Esophagus muscularis mucosa (tissue), 4 donors: ENCODE results near the gene ADAMTSL5. TPM values are rescaled to one million over a fixed set of nuclear protein-coding genes. Genes with fewer than 3 reads are reported as not detected.

Source experiments
- DNase-seq: peaks from one replicate; pipeline ENCODE4 v3.0.0-alpha.2; 2017; ENCODE audit errors: extremely low spot score
- H3K27ac ChIP-seq, 4 donors: fragments of 200-600 bp; sonication (generic); replicated peaks in 1 of 4; 1 replicate in 3 of 4; 2 replicates in 1 of 4; pipeline ENCODE4 v1.5.1; 2016 to 2019; ENCODE audit warnings: mild to moderate bottlenecking in 1 of 4
- H3K27me3 ChIP-seq, 4 donors: fragments of 200-600 bp; sonication (generic); one replicate each; pipeline versions ENCODE4 v1.5.1 to v1.6.0; 2016 to 2019
- H3K36me3 ChIP-seq, 4 donors: fragments of 200-600 bp; sonication (generic); one replicate each; pipeline ENCODE4 v1.5.1; 2016 to 2019
- H3K4me1 ChIP-seq, 4 donors: fragments of 200-600 bp; sonication (generic); one replicate each; pipeline ENCODE4 v1.5.1; 2016 to 2019
- H3K4me3 ChIP-seq, 4 donors: fragments of 200-600 bp; sonication (generic); 1 replicate in 2 of 4; 2 replicates in 2 of 4; pipeline ENCODE4 v1.5.1; 2016 to 2019; ENCODE audit warnings: mild to moderate bottlenecking in 4 of 4, moderate library complexity in 1 of 4
- H3K9me3 ChIP-seq, 4 donors: fragments of 200-600 bp; sonication (generic); 1 replicate in 3 of 4; 2 replicates in 1 of 4; pipeline ENCODE4 v1.5.1; 2016 to 2019
- EP300 ChIP-seq: sonication (generic); formaldehyde crosslinking; IDR thresholded peaks from one replicate; pipeline ENCODE4 v1.6.1; 2017; ENCODE audit warnings: antibody characterized with exemption
- POLR2A ChIP-seq: fragments of 450-650 bp; IDR thresholded peaks from one replicate; pipeline ENCODE4 v1.6.1; 2017; ENCODE audit warnings: antibody characterized with exemption, moderate library complexity, mild to moderate bottlenecking, low read depth
- POLR2AphosphoS5 ChIP-seq, 2 donors: sonication (generic); formaldehyde crosslinking; IDR thresholded peaks; one replicate each; pipeline ENCODE4 v1.6.1; 2017; ENCODE audit warnings: antibody characterized with exemption in 2 of 2
- WGBS: methylation state at CpG from one replicate; pipeline ENCODE4 v1.1.5; 2018; 5-methylcytosine and 5-hydroxymethylcytosine counted together
- intact Hi-C: fragments of 100-400 bp; cut with DNase I; formaldehyde crosslinking; loops from one replicate; pipeline ENCODE4 v1.15.1; 2023
- total RNA-seq, 4 donors: library from RNA; depleted of rRNA; stranded (reverse); fragments of >200 nt; gene quantifications; one replicate each; pipeline versions ENCODE4 v1.1.0 to v1.2.1, GENCODE V29; 2016
- TF ChIP-seq, protein P1 (sequence below), 3 experiments: fragments of 200-600 bp in 2 of 3; fragments of 450-650 bp in 1 of 3; sonication (generic) in 2 of 3; IDR thresholded peaks; one replicate each; pipeline ENCODE4 v1.5.1; 2017 to 2019; ENCODE audit warnings: antibody characterized with exemption in 3 of 3, mild to moderate bottlenecking in 2 of 3, moderate library complexity in 1 of 3

The ADAMTSL5 gene
- total RNA-seq, 4 donors from 2014 or later = 3.9 to 5.9 (median 4.7) TPM

GRCh38 chr19:1505012-1505411 is 7.8 kb downstream of the ADAMTSL5 start:
- Histone ChIP-seq H3K9me3 (peaks cover 0 to 4% (median 0%) of the 10 kb centered on the region in 4 donors), H3K36me3 (peaks cover 0 to 7% (median 3%) of the 10 kb centered on the region in 4 donors), H3K4me1 (peaks cover 14 to 36% (median 26%) of the 10 kb centered on the region in 4 donors), H3K27ac (no peak overlapping the region), H3K4me3 (no peak overlapping the region), H3K27me3 (peaks cover 4 to 67% (median 23%) of the 10 kb centered on the region in 4 donors)
- intact Hi-C loops = no loop called here
- DNase-seq = no peak
- WGBS = 72% methylated on average over 8 of the region's 8 CpGs
- TF ChIP-seq, protein P1, sequence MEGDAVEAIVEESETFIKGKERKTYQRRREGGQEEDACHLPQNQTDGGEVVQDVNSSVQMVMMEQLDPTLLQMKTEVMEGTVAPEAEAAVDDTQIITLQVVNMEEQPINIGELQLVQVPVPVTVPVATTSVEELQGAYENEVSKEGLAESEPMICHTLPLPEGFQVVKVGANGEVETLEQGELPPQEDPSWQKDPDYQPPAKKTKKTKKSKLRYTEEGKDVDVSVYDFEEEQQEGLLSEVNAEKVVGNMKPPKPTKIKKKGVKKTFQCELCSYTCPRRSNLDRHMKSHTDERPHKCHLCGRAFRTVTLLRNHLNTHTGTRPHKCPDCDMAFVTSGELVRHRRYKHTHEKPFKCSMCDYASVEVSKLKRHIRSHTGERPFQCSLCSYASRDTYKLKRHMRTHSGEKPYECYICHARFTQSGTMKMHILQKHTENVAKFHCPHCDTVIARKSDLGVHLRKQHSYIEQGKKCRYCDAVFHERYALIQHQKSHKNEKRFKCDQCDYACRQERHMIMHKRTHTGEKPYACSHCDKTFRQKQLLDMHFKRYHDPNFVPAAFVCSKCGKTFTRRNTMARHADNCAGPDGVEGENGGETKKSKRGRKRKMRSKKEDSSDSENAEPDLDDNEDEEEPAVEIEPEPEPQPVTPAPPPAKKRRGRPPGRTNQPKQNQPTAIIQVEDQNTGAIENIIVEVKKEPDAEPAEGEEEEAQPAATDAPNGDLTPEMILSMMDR (IDR thresholded peaks at IDR 0.05) = no peak
- no peak for TF ChIP-seq POLR2A

- no peak overlapping the region for H3K4me3 ChIP-seq
- H3K4me1 ChIP-seq = peaks cover 14 to 32% (median 25%) of the 10 kb centered on the region in 4 donors
- H3K36me3 ChIP-seq = peaks cover 0 to 7% (median 3%) of the 10 kb centered on the region in 4 donors
- peaks cover 4 to 67% (median 23%) of the 10 kb centered on the region in 4 donors for H3K27me3 ChIP-seq
- no peak for DNase-seq
- 62% methylated on average over 15 of the region's 23 CpGs for WGBS
- intact Hi-C loops = no loop called here
- TF ChIP-seq, protein P1 (IDR thresholded peaks at IDR 0.05) = no peak
- TF ChIP-seq EP300 = no peak
- no peak for TF ChIP-seq POLR2AphosphoS5 (IDR thresholded peaks at IDR 0.05)
- no peak for TF ChIP-seq POLR2A
- H3K9me3 ChIP-seq = peaks cover 0 to 4% (median 0%) of the 10 kb centered on the region in 4 donors
- no peak overlapping the region for H3K27ac ChIP-seq
These were observed 8.7 kb downstream of the ADAMTSL5 start for GRCh38 chr19:1503925-1504773.

GRCh38 chr19:1503089-1503924 is 9.5 kb downstream of the ADAMTSL5 start:
- TF ChIP-seq, protein P1 (IDR thresholded peaks at IDR 0.05) = peak; percentile 57 to 77 (median 61)
- no peak for TF ChIP-seq POLR2A
- Histone ChIP-seq H3K9me3 (peaks cover 0 to 2% (median 0%) of the 10 kb centered on the region in 4 donors), H3K36me3 (peaks cover 0 to 7% (median 3%) of the 10 kb centered on the region in 4 donors), H3K27me3 (peaks cover 4 to 65% (median 23%) of the 10 kb centered on the region in 4 donors), H3K4me1 (peaks cover 14 to 30% (median 24%) of the 10 kb centered on the region in 4 donors), H3K27ac (no peak overlapping the region), H3K4me3 (peak overlapping the region in 2 of 4 donors; percentile 20 to 30)
- intact Hi-C loops = no loop called here
- WGBS = 7% methylated on average over 32 of the region's 49 CpGs
- no peak for DNase-seq

- intact Hi-C loops = no loop called here
- DNase-seq = no peak
- Histone ChIP-seq H3K4me1 (peaks cover 14 to 22% (median 18%) of the 10 kb centered on the region in 4 donors), H3K27ac (no peak overlapping the region), H3K36me3 (peaks cover 0 to 7% (median 3%) of the 10 kb centered on the region in 4 donors), H3K9me3 (no peaks in the 10 kb centered on the region), H3K4me3 (no peak overlapping the region), H3K27me3 (peaks cover 4 to 70% (median 26%) of the 10 kb centered on the region in 4 donors)
- TF ChIP-seq POLR2A (no peak), POLR2AphosphoS5 (IDR thresholded peaks at IDR 0.05) (no peak), EP300 (no peak)
- 57% methylated on average over 14 of the region's 14 CpGs for WGBS
These were observed 10.3 kb downstream of the ADAMTSL5 start for GRCh38 chr19:1502433-1503088.
